ENCODE data around the gene TMEM272.
A peak's percentile ranks its signal among the peaks of the same experiment; 100 is the strongest.

Gene TMEM272

DNA sequence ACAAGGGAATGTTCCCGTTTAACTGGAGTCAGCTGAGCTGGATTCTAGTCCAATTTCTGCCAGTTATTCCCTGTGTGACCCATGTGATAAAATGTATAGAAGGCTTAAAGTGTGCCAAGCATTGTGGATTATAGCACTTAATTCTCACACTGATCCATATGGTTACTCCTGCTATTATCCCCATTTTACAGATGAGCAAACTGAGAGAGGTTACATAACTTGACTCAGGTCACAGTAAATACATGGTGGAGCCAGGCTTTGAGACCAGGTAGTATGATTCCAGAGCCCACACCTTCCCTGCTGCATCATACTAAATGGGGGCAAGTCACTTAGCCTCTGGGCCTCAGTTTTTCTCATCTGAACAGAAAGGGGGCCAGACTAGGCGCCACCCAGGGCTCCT, 39.1 kb downstream of the TMEM272 start:
- no peak for DNase-seq (ENCODE audit: low read depth, low spot score)

DNA sequence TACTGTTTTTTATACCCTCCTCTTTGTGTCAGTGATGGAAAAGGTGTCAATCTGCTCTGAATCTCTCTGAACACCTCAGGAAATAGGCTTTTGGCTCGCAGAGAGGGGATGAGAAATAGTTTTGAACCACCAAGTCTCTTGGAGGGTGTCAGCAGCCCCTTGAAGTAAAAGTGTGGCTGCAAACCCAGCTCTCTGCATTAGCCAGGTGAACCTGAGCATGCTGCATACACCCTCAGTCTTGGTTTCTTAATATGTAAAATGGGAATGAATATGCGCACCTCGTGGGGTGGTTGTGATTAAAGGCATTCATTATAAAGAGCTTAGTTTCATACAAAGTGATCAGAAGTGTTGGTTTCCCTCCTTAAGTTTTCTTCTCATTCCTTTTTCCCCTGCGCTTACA, 39.7 kb downstream of the TMEM272 start:
- no peak for DNase-seq (ENCODE audit: low read depth, low spot score)

DNA sequence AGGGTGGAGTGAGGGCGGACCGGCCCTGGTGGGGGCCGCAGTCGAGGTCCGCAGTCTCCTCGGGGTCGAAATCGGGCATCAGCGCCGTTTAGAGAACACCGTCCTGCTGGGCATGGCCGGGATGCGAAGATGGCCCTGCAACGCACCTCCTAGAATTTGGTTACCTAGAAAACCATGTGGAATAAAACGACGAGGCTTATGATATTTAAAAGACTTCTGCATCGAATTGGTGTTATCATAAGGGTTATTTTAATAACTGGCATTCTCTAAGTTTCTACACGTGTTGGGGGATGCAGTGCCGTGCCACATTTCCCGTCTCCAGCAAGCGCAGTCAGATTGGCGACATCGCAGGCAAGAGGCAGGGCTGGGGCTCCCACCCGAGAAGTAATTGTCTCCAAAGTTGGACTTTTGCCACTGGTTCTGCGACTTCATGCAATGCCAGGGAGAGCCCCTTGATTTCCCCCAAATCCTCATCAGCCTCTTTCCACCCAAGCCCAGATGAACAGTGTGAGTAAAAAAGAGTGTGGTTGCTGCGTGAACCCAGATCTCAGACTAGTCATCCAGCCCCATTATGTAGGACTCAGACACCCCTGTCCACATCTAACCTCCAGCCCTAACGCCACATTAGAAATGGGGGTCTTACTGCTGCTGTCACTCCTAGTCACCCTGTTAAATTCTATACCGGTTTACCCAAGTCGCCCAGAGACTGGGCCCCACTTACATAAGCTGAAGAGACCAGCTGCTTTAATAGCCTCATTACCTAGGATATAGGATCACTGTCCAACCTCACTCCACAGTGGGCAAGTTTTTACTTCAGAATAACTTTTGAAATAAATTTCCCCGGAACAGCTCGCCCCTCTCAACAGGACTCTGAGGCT, 40.4 kb downstream of the TMEM272 start:
- DNase-seq (ENCODE audit: low read depth, low spot score), result no peak

DNA sequence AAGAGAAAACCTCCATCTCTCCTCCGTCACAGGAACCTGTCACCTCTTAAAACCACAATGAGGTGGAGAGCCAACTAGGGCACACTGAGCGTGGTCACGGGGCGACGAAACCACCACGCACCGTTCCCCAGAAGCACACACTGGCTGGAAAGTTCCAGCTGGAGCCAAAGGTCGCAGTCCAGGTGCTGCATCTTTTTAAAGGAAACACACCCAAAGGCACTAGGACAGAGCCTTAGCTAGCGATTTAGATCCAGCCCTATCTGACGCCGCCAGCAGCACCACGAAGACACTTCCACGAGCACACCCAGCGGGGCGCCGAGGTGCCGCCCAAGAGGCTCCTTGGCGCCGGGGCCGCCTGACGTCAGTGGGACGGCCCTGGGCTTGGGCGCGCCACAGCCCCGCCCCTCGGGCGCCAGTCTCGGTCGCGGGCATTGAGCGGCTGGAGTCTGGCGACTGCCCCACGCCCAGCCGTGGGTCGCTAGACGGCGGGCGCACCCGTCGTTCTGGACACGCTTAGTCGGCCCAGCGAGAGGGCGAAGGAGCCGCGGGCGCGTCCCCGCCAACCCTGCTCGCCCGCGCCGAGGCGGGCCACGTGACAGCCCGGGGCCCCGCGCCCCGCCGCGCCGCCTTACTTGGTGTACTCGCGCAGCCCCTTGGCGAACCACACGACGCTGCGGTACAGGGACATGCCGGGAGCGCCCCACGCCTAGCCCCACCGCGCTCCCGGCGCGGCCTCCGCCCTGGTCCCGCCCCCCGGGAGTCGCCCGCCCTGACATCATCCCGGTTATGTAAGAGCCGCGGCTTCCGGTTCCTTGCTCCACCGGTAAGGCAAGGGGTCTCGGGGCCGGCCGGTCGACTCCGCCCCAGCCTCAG, 41.3 kb downstream of the TMEM272 start, which contains the start of gene DHRS12:
Gene DHRS12 (minus strand): TSS at position 742 of the 873 bp plus-strand sequence. CDS start 4,504 bp downstream, outside the sequence.
- DNase-seq (ENCODE audit: low read depth, low spot score), result peak; percentile 64

DNA sequence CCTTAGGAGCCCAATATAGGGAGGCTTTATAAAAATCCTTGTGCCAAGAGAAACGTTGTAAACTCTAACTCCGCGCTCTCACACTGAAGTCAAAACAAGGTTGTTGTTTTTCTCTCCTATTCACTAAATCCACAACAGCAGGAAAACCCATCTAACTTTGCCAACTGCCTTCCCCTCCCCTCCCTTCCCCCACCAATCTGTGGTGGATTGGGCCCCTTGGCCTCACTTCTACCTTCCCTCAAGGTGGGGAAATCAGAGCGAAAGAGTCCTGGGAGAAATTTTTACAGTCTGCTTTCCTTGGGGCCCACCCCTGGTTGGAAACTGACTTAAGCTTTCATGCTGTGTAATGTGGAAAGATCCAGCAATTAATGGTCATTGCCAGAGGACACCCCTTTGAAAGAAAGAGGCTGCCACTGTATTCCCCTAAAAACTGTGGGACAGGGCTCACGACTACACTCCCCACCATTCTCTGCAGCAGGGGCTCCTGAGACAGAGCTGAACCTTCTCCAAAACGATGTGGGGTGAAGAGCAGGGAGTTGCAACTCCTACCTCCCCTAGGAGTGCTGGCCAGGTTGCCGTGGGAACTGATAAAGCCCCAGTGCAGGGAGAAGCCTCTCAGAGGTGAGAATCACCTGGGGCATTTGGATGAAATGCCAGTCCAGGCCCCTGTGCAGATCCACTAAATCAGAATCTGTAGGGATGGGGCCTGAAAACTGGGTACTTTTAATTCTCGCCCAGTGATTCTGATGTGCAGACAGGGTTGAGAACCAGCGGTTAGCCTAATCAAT, 42.2 kb downstream of the TMEM272 start:
- no peak for DNase-seq (ENCODE audit: low read depth, low spot score)

DNA sequence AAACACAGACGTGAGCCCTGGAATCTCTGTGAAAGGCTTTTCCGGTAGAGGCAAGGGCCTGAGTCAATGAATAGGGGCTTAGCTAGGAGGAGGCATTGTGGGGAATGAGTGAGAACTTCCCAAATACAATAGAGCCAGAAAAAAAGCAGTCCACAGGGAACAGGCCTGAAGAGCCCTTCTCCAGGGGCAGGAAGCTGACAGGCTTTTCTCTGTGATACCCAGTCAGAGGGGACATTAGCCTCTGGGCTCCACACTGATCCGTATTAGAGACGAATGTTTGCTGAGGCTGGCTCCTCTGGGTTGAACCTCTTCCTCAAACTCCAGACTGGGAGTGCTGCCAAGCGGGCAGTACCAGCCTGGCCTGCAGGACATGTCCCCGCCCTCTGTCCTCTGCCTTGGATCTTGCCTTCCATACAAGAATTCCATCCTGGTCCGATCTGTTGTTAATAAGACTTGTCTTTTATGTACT, 43.3 kb downstream of the TMEM272 start:
- no peak for DNase-seq (ENCODE audit: low read depth, low spot score)

DNA sequence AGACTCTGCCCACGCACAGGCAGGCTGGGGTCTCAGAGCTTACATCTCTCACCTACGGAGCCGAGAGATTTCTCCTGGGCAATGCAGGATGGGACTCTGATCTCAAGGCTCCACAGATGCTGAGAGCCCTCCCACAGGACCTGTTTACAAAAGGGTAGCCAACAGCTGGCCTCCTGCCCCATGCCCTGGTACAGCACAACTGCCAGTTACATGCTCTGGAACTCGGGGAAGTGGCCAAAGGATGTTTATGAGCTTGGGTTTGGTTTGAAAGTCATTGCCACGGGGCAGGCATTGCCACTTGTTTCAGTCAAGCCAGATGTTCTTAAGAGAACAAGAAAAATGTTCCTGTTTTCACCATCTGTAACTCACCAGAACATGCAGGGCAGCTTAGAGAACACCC, 44.5 kb downstream of the TMEM272 start:
- no peak for DNase-seq (ENCODE audit: low read depth, low spot score)

DNA sequence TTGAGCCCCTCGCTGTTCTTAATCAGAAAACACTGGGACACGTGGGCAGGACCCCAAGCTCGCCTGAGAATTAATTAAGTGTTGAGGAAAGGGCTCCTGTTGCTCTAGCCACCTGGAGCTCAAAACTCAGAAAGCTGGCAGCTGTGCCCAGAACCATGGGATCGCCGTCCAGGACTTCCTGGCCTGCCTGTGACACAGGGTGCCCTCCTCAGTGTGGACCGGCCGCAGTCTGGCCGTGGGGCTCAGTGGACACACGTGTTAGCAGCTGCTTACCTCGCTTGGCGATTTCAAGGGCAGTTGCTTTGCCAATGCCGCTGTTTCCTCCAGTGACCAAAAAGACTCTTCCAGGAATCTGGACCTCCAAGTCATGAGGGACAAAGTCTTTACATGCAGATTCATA, 45.7 kb downstream of the TMEM272 start:
- DNase-seq (ENCODE audit: low read depth, low spot score), result no peak

DNA sequence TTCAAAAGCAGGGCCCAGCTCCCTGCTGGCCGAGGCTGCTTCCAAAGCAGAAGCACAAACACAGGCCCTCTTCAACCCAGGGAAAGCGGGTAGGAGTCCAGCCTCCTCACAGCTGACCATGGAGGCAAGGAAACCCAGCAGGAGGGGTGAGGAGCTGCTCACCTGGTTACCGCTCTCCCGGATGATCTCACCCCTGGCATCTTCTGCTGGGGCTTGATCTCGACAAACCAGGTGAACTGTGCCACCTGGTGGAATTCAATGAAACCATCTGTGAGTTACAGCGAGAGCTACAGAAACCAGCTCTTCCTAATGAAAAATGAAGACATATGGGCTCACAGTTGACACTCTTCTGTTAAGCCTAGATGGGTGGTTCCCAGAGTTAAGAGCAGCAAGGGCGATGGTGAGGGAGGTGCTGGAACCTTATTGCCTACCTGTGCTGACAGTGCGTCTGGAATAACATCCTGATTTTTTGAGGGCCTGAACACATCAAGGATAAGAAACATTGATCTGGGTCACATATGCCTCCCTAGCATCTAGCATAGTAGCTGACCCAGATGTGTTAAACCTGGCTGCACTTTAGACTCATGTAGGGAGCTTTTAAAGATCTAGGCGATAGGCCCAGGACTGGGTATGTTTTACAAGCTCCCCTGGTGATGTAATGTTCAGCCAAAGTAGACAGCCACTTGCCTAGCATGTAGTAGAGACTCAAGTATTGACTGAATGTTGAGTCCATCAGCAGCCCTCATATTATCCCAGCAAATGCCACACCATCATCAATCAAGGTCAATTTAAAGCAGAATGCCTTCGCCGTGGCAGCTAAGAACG, 47.1 kb downstream of the TMEM272 start:
- DNase-seq (ENCODE audit: low read depth, low spot score), result peak; percentile 43

DNA sequence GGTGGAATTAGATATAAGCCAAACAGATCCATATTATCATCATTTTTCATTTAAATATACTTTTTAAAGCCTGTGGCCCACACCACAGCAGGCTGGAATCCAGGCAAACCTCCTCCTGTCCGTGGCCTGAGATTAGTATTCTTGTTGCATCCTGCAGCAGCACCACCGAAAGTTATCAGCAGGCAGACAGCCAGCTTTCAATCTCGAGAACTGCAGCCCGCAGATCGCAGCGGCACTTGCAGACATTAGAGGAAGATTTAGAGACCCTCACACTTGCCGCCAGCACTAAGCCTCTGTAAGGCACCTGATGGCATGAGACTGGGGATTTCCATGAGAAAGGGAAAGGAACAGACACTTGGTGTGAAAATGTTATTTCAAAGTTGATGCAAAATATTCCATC, 48.4 kb downstream of the TMEM272 start:
- no peak for DNase-seq (ENCODE audit: low read depth, low spot score)

DNA sequence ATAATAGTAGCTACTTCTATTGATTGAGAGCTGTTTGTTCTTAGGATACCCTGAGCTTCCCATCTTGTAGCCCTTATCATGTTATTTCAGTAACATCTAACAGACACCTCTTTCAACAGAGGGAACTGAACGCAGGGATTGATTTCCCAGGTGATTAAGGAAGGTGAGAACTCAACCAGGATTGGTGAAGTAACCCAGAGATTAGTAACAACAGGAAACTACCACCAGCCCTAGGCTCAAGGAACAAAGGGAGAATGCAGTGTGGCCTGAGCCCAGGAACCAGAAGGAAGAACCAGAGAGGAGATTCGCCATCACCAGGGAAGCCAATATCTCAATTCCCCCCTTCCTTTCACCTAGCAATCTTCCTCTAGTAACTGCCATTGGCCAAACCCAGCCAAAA, 49.6 kb downstream of the TMEM272 start:
- no peak for DNase-seq (ENCODE audit: low read depth, low spot score)

DNA sequence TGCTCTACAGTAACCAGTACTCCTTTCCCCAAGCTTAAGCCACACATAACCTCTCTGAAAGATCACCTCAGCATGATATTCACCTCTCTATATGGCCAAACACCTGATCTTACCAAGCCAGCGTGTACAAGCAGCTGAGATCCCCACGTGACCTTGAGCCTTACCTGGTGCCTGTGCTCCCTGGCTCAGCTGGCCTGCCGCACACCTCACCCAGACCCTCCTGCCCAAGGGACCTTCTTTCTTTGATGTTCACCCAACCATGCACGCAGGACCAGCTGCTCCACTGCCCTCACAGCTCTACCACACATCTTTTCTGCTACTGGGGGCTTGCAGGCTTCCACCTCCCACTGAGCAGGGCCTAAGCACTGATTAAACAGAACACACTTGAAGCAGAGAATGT, 50.0 kb downstream of the TMEM272 start:
- DNase-seq (ENCODE audit: low read depth, low spot score), result no peak

DNA sequence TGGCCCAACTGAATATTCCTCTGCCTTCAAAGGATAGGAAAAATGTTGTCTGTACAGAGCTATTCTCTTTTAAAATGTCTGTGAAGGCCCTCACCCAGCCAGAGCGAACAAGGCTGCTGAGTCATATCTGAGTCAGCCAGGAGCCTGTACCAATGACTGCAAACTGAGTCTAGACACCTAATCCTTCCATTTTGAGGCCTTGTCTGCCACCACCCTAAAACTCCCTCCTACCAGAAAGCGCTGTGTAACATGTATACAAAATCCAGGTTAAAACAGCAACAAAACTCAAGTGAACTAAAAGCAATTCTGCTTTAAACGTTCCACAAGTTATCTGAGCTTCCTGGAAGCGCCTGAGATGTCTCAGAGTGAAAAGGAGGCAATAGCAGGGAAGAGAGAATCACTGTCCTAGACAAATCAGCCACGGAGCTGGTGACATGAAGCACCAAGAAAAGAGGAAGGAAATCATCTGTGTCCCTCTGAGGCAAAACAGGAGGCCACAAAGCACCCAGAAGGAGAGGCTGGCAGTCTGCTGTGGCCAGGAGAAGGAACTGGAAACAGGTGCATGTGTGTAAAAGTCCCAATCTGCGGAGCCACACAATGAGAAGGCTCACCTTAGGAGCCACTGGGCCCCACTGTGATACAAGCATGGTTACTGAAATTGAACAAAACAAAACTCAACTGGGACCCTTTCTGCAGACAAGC, 51.3 kb downstream of the TMEM272 start:
- no peak for DNase-seq (ENCODE audit: low read depth, low spot score)

DNA sequence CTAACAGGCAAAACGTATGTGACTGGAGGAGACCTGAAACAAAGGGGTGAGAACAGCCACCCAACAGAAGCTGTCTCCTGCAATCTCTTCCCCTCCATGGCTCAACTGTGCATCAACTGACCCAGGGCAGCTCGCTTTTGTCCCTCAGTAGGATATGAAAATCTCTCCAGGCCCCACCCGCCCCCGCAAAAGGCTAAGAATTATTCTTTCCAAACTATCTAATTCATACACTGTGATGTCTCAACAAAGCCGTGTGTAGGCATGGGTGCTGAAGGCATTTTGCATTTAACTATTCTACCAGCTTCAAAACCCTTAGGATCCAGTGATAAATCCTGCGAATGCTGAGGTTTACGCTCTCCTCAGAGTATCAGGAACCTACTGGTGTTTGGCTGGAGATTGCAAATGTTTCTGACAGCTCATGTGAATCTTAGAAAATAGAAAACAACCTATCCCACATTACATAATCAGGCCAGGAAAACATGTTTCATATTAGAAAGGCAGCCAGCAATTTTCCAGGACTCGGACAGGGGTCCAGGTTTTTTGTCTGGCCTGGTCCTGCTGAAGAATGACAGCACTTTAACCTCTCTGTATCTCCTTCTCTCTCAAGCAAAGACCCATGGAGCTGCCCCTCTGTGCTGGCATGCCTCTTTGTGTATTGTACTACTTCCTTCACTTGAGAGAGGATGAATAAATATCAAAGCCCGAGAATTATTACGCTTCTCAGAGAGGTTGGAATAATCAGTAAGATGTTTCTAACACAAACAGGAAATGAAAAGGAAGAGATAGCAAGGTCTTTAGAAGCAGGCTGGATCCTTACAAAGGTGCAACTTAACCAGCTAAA, 58.3 kb downstream of the TMEM272 start:
- no peak for DNase-seq (ENCODE audit: low read depth, low spot score)

DNA sequence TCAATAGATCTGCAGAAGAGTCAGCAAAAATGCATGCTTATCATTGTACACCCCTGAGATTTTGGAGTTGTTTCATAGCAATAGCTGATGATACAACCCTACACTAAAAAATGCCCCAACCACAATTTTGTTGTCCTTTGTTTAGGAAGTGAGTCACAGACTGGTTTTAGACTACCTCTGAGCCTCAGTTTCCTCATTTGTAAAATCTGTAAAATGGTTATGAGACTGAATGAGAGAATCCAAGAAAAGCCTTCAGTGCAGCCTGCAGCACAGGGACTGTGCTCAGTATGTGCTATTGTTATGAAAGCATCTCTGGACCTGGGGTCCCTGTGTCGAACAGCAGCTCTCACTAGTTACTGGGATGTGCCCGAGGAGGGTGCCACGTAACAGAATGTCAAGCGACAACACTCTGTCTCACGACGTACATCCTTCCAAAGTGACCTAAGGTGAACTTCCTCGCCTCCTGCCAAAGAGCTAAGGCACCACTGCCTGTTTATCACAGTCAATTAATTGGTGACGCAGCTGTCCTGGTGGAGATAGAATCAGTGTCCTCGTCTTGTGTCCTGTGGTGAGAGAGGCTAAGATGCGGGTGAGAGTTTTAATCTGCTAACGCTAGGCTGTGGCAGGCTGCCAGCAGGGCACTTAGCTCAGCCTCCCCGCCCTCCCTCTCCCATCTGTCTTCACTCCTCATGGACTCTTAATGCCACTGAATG, 59.1 kb downstream of the TMEM272 start:
- no peak for DNase-seq (ENCODE audit: low read depth, low spot score)

DNA sequence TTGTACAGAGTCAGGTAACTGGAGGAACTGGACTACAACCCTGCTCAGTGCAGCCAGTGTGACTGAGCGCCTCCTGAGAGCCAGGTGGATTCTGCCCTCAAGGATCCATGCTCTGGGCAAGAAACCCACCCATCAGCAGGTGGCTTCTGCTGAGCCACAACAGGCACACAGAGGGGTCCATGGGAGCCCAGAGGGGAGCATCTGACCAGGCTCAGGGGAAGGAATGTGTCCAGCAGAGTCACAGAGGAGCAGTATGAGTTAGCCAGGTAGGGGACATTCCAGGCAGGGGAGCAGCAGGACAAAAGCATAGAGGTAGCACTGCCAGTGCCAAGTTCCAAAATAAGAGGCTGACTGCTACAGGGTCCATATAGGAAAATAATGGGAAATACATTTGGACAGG, 60.9 kb downstream of the TMEM272 start:
- DNase-seq (ENCODE audit: low read depth, low spot score), result no peak

DNA sequence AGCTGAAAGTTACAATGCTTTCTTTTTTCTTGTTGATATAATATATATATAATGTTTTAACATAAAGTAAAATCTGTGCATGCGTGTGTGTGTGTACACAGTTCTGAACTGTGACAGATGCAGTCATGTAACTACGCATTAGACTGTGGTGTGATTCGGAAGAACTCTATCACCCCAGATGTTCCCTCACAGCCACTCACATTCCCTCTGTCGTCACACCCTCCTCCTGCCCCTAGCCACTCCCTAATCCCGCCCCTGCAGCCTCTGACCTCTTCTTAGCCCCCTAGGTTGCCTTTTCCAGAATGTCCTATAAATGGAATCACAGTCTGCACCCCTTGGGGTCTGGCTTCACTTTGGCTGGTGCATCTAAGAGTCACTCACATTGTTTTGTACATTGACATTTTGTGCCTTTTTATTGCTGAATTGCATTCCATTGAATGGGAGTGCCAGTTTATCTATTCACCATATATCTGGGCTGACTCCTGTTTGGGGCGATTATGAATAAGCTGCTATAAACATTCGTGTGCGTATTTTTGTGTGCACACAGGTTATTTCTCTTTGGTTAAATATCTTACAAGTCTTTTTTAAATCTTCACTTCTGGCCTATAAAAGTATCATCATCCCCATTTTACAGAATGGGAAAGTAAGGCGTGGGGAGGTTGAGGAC, 61.4 kb downstream of the TMEM272 start:
- DNase-seq (ENCODE audit: low read depth, low spot score), result no peak

All from activated CD4-positive, CD25-positive, alpha-beta regulatory T cell treated with anti-CD3 and anti-CD28 coated beads, Interleukin-2, amount 50 U/mL, for 16 hours (primary cell).